Prostate gland (tissue), 2 donors: ENCODE data around the gene TNRC6B. TPM values are rescaled to one million over a fixed set of nuclear protein-coding genes. Genes with fewer than 3 reads are reported as not detected.

Experiments
- DNase-seq: peaks from one replicate; pipeline ENCODE4 v3.0.0-alpha.2; 2019; ENCODE audit warnings: low spot score
- H3K27ac ChIP-seq, 2 donors: fragments of 200-600 bp; sonication (generic); 2 replicates each; pipeline ENCODE4 v1.5.1; 2017 to 2019
- H3K27me3 ChIP-seq: fragments of 200-600 bp; sonication (generic); replicated peaks from 2 replicates; pipeline ENCODE4 v1.5.1; 2019; ENCODE audit not compliant: insufficient read depth
- H3K36me3 ChIP-seq, 2 donors: fragments of 200-600 bp; sonication (generic); 1 replicate in 1 of 2; 2 replicates in 1 of 2; pipeline versions ENCODE4 v1.5.1 to v1.8.1; 2017 to 2019
- H3K4me1 ChIP-seq: fragments of 200-600 bp; sonication (generic); replicated peaks from 2 replicates; pipeline ENCODE4 v1.5.1; 2019
- H3K4me3 ChIP-seq, 2 donors: fragments of 200-600 bp; sonication (generic); 2 replicates each; pipeline ENCODE4 v1.5.1; 2017 to 2019
- H3K9me3 ChIP-seq: fragments of 200-600 bp; sonication (generic); 2 replicates; pipeline ENCODE4 v1.5.1; 2017
- POLR2A ChIP-seq: fragments of 450-650 bp; IDR thresholded peaks from one replicate; pipeline ENCODE4 v1.6.1; 2016; ENCODE audit warnings: antibody characterized with exemption, mild to moderate bottlenecking
- POLR2AphosphoS5 ChIP-seq: sonication (generic); formaldehyde crosslinking; IDR thresholded peaks from one replicate; pipeline ENCODE4 v1.6.1; 2017; ENCODE audit warnings: antibody characterized with exemption
- WGBS: methylation state at CpG from one replicate; pipeline ENCODE4 v1.1.5; 2018; 5-methylcytosine and 5-hydroxymethylcytosine counted together
- intact Hi-C: fragments of 100-400 bp; cut with DNase I; formaldehyde crosslinking; loops from one replicate; pipeline ENCODE4 v1.14.2; 2022
- total RNA-seq, 2 donors: library from RNA; depleted of rRNA; stranded (reverse); fragments of >200 nt; gene quantifications; one replicate each; pipeline ENCODE4 v1.1.0, GENCODE V29; 2016
- TF ChIP-seq, protein P1 (sequence below), 4 experiments: fragments of 200-600 bp in 2 of 4; fragments of 450-650 bp in 2 of 4; sonication (generic) in 2 of 4; IDR thresholded peaks; 1 replicate in 3 of 4; 2 replicates in 1 of 4; pipeline ENCODE4 v1.5.1; 2016 to 2019; ENCODE audit warnings: antibody characterized with exemption in 4 of 4, mild to moderate bottlenecking in 2 of 4, moderate library complexity in 2 of 4

TNRC6B gene
- total RNA-seq, 2 donors from 2014 or later = 43.8 to 118 TPM

DNA sequence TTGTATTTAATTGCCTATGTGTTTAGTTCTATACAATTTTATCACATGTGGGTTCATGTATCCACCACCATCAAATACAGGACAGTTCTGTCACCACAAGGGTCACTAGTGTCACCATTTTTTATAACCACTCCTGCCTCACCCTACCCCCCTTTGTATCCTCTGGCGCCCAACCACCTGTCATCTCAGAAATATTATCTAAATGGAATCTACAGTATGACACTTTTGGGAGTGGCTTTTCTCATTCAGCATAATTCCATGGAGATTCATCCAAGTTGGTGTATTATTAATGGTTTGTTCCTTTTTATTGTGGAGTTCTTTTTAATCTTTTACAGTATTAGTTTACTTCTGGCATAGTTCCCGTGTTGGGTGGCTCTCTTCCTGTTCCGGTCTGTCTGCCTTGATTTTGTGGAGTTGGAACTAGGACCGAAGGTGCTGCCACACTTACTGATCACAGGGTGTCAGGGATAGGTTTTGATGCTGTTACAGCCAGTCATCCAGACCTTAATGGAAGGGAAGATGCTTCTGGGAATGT lies 58.5 kb downstream of the TNRC6B start:
- H3K4me1 ChIP-seq = no peaks in the 10 kb centered on the region
- TF ChIP-seq, protein P1, sequence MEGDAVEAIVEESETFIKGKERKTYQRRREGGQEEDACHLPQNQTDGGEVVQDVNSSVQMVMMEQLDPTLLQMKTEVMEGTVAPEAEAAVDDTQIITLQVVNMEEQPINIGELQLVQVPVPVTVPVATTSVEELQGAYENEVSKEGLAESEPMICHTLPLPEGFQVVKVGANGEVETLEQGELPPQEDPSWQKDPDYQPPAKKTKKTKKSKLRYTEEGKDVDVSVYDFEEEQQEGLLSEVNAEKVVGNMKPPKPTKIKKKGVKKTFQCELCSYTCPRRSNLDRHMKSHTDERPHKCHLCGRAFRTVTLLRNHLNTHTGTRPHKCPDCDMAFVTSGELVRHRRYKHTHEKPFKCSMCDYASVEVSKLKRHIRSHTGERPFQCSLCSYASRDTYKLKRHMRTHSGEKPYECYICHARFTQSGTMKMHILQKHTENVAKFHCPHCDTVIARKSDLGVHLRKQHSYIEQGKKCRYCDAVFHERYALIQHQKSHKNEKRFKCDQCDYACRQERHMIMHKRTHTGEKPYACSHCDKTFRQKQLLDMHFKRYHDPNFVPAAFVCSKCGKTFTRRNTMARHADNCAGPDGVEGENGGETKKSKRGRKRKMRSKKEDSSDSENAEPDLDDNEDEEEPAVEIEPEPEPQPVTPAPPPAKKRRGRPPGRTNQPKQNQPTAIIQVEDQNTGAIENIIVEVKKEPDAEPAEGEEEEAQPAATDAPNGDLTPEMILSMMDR (IDR thresholded peaks at IDR 0.05) = no peak
- TF ChIP-seq POLR2A (no peak), POLR2AphosphoS5 (no peak)
- no peaks in the 10 kb centered on the region for H3K36me3 ChIP-seq
- no peaks in the 10 kb centered on the region for H3K9me3 ChIP-seq
- no peak overlapping the region for H3K27ac ChIP-seq
- intact Hi-C loops = no loop called here
- DNase-seq = no peak
- 42% methylated on average over 4 of the region's 4 CpGs for WGBS
- H3K4me3 ChIP-seq = no peak overlapping the region
- no peaks in the 10 kb centered on the region for H3K27me3 ChIP-seq

DNA sequence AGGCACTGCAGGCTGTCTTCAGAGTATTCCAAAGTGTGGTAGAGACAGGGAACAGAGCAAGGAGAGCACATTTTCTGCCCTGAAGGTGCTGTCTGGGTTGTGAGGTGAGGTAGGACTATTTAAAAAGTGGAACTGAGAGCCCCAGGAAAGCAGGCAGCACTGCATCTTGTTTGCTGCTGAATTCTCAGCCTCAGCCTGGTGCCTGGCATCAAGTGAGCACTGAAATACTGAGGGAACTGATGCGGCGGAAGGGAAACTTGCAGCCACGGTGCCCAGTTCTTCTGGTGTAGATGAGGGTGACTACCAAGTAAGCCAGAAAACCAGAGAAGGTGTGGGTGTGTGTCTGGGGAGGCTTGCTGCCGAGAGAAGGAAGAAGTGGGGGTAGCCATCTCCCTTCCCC lies 59.5 kb downstream of the TNRC6B start:
- Histone ChIP-seq H3K4me3 (no peak overlapping the region), H3K4me1 (no peaks in the 10 kb centered on the region), H3K27me3 (no peaks in the 10 kb centered on the region), H3K9me3 (no peaks in the 10 kb centered on the region), H3K36me3 (no peaks in the 10 kb centered on the region), H3K27ac (no peak overlapping the region)
- TF ChIP-seq POLR2AphosphoS5 = no peak
- TF ChIP-seq, protein P1 (IDR thresholded peaks at IDR 0.05) = no peak
- TF ChIP-seq POLR2A = no peak
- no peak for DNase-seq
- intact Hi-C loops = no loop called here
- 94% methylated on average over 4 of the region's 4 CpGs for WGBS

DNA sequence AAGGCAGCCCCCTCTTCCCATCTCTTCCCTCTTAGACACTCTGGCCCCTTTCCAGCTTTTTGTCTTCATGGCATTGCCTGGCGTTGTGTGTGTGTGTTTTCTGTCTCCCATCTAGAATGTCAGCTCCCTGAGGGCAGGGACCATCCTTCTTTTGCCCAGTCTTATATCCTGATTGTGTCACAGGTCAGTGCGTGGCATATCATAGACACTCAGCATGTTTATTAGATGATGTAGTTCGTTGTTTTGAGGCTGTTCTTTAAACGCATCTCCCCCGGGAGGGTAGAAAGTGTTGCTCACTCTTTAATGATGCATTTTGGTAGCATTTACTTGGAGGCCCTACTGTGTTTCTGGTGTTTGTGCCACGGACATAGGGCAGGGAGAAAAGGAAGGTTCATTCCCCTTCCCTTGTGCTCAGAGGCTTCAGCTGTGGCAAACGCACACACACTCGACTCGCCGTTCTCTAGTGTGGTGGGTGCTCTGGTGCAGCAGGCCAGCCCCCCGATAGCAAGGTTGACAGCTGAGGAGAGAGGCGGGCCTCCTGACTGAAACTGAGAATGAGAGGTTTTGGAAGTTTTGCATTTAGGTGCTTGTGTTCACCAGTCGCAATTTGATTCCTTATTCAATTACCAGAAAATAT lies 60.2 kb downstream of the TNRC6B start:
- 81% methylated on average over 13 of the region's 13 CpGs for WGBS
- H3K27me3 ChIP-seq = no peaks in the 10 kb centered on the region
- H3K27ac ChIP-seq = no peak overlapping the region
- intact Hi-C loops = no loop called here
- no peaks in the 10 kb centered on the region for H3K36me3 ChIP-seq
- TF ChIP-seq POLR2A (no peak), POLR2AphosphoS5 (no peak)
- TF ChIP-seq, protein P1 (IDR thresholded peaks at IDR 0.05) = no peak
- no peak overlapping the region for H3K4me3 ChIP-seq
- H3K4me1 ChIP-seq = no peaks in the 10 kb centered on the region
- DNase-seq = no peak
- H3K9me3 ChIP-seq = no peaks in the 10 kb centered on the region

DNA sequence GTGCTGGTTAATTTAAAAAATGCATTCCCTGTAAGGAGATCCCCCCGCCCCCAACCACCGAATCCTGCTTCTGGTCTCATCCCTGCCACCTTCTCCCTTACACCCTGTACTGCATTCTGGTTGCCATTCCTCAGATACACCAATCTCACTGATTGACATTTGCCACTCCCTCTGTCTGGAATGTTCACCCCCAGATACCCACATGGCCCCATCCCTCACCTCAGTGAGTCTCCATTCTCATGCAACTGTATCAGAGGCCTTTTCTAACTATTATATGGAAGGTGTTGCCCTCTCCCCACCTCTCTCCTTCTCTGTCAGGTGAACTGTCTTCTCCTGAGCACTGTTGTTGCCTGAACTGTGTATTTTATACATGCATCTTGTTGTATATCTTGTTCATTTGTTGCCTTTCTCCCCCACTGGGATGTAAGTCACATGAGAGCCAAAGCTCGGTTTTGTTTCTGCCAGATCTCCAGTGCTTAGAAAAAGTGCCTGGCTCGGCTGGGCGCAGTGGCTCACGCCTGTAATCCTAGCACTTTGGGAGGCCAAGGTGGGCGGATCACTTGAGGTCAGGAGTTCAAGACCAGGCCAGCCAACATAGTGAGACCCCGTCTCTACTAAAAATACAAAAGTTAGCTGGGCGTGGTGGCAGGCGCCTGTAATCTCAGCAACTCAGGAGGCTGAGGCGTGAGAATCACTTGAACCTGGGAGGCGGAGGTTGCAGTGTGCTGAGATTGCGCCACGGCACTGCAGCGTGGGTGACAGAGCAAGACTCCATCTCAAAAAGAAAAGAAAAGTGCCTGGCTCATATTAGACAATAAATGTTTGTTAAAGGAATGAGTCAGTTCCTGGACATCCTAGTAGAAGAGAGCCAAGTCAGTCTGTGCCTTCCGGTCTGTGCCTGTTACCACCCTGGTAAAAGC lies 61.0 kb downstream of the TNRC6B start:
- Histone ChIP-seq H3K4me3 (no peak overlapping the region), H3K9me3 (no peaks in the 10 kb centered on the region), H3K36me3 (no peaks in the 10 kb centered on the region), H3K27ac (peak overlapping the region; percentile 28 to 39), H3K27me3 (no peaks in the 10 kb centered on the region), H3K4me1 (no peaks in the 10 kb centered on the region)
- intact Hi-C loops = no loop called here
- TF ChIP-seq POLR2A (no peak), POLR2AphosphoS5 (peak; percentile 67)
- TF ChIP-seq, protein P1 (IDR thresholded peaks at IDR 0.05) = no peak
- DNase-seq = peak; percentile 48
- WGBS = 53% methylated on average over 16 of the region's 16 CpGs
